Testis (tissue), 3 donors: ENCODE data around the gene FAM174C. TPM values are rescaled to one million over a fixed set of nuclear protein-coding genes. Genes with fewer than 3 reads are reported as not detected.
"Not testable (repeated sequence)": the region's sequence is repeated elsewhere in the genome, so short reads cannot be mapped to it uniquely, and the experiment has no call there.

ENCODE experiments used
- DNase-seq: peaks from one replicate; pipeline ENCODE4 v3.0.0-alpha.2; 2019
- H3K27ac ChIP-seq, 2 donors: fragments of 200-600 bp; sonication (generic); one replicate each; pipeline ENCODE4 v1.5.1; 2019
- H3K27me3 ChIP-seq: fragments of 200-600 bp; sonication (generic); one replicate; pipeline ENCODE4 v1.5.1; 2019
- H3K36me3 ChIP-seq: fragments of 200-600 bp; sonication (generic); one replicate; pipeline ENCODE4 v1.5.1; 2017; ENCODE audit warnings: low read depth; ENCODE audit errors: missing control alignments
- H3K4me1 ChIP-seq: fragments of 200-600 bp; sonication (generic); one replicate; pipeline ENCODE4 v1.5.1; 2019
- H3K4me3 ChIP-seq, 2 donors: fragments of 200-600 bp; sonication (generic); one replicate each; pipeline ENCODE4 v1.5.1; 2017 to 2019
- H3K9me3 ChIP-seq: fragments of 200-600 bp; sonication (generic); one replicate; pipeline ENCODE4 v1.5.1; 2017
- CTCF ChIP-seq, 3 experiments: fragments of 450-650 bp in 2 of 3; fragments of 200-600 bp in 1 of 3; sonication (generic) in 1 of 3; IDR thresholded peaks; one replicate each; pipeline ENCODE4 v1.5.1; 2016 to 2019; ENCODE audit warnings: antibody characterized with exemption in 3 of 3, mild to moderate bottlenecking in 2 of 3, moderate library complexity in 1 of 3
- POLR2A ChIP-seq: fragments of 450-650 bp; IDR thresholded peaks from one replicate; pipeline ENCODE4 v1.6.1; 2017; ENCODE audit warnings: antibody characterized with exemption, mild to moderate bottlenecking, moderate library complexity
- WGBS, 2 donors: methylation state at CpG; one replicate each; pipeline ENCODE4 v1.1.5; 2018; 5-methylcytosine and 5-hydroxymethylcytosine counted together
- intact Hi-C: fragments of 100-400 bp; cut with DNase I; formaldehyde crosslinking; loops from one replicate; pipeline ENCODE4 v1.15.1; 2023; ENCODE audit warnings: low total_unique reads
- polyA plus RNA-seq: library from polyadenylated mRNA; stranded (reverse); fragments of 350-450 nt; fragmentation: Illumina TruSeq; extraction: RNeasy Lipid Tissue Mini Kit (QIAGEN cat#74804); gene quantifications from one replicate; pipeline ENCODE4 v1.2.3, GENCODE V29; 2014; ENCODE audit warnings: low read depth, low replicate concordance; ENCODE audit not compliant: insufficient read depth
- total RNA-seq, 2 donors: library from RNA; depleted of rRNA; stranded (reverse); fragments of >200 nt; gene quantifications; one replicate each; pipeline ENCODE4 v1.2.3, GENCODE V29; 2016

FAM174C gene
- total and polyA plus RNA-seq, 3 donors from 2014 or later: 51.6 to 128 (median 111) TPM

GRCh38 chr19:1299801-1300200 is 24.5 kb downstream of the FAM174C start:
- Histone ChIP-seq H3K4me1 (peaks cover 4% of the 10 kb centered on the region), H3K4me3 (peak overlapping the region; percentile 24 to 31), H3K9me3 (no peaks in the 10 kb centered on the region), H3K27me3 (no peaks in the 10 kb centered on the region), H3K36me3 (no peaks in the 10 kb centered on the region), H3K27ac (no peak overlapping the region)
- intact Hi-C loops: no loop called here
- no peak for DNase-seq
- 57 to 64% methylated on average over 16 to 34 of the region's 34 CpGs for WGBS, 2 donors
- TF ChIP-seq CTCF (IDR thresholded peaks at IDR 0.05) (no peak), POLR2A (no peak)

- DNase-seq: no peak
Observed at GRCh38 chr19:1300744-1301490, 25.6 kb downstream of the FAM174C start.

GRCh38 chr19:1302533-1303239 is 27.4 kb downstream of the FAM174C start:
- Histone ChIP-seq H3K4me1 (no peaks in the 10 kb centered on the region), H3K9me3 (no peaks in the 10 kb centered on the region), H3K36me3 (no peaks in the 10 kb centered on the region), H3K27ac (no peak overlapping the region), H3K4me3 (no peak overlapping the region), H3K27me3 (no peaks in the 10 kb centered on the region)
- no peak for DNase-seq
- 41 to 69% methylated on average over 6 to 34 of the region's 36 CpGs for WGBS, 2 donors
- intact Hi-C loops: no loop called here
- no peak for TF ChIP-seq POLR2A
- TF ChIP-seq CTCF (IDR thresholded peaks at IDR 0.05): no peak

More at GRCh38 chr19:1300744-1301490, 25.6 kb downstream of the FAM174C start:
- no peaks in the 10 kb centered on the region for H3K36me3 ChIP-seq
- H3K4me1 ChIP-seq: no peaks in the 10 kb centered on the region
- peak overlapping the region in 1 of 2 donors; percentile 12 for H3K4me3 ChIP-seq
- intact Hi-C loops: no loop called here
- no peak overlapping the region for H3K27ac ChIP-seq
- no peaks in the 10 kb centered on the region for H3K9me3 ChIP-seq
- no peaks in the 10 kb centered on the region for H3K27me3 ChIP-seq
- WGBS, 2 donors: 59 to 74% methylated on average over 35 of the region's 35 CpGs
- TF ChIP-seq CTCF (IDR thresholded peaks at IDR 0.05) (no peak), POLR2A (no peak)

- no peak for DNase-seq
- Histone ChIP-seq H3K27me3 (no peaks in the 10 kb centered on the region), H3K9me3 (no peaks in the 10 kb centered on the region), H3K4me1 (no peaks in the 10 kb centered on the region), H3K4me3 (no peak overlapping the region), H3K27ac (no peak overlapping the region), H3K36me3 (no peaks in the 10 kb centered on the region)
- intact Hi-C loops: no loop called here
- WGBS, 2 donors: 96 to 97% methylated on average over 21 to 26 of the region's 28 CpGs
- TF ChIP-seq POLR2A (no peak), CTCF (IDR thresholded peaks at IDR 0.05) (no peak)
Observed at GRCh38 chr19:1304197-1304924, 29.0 kb downstream of the FAM174C start.

GRCh38 chr19:1305354-1305753 is 30.0 kb downstream of the FAM174C start:
- H3K4me1 ChIP-seq, H3K4me3 ChIP-seq, H3K36me3 ChIP-seq, H3K27me3 ChIP-seq, intact Hi-C loops, H3K9me3 ChIP-seq, H3K27ac ChIP-seq, DNase-seq: not testable (repeated sequence)
- 89 to 98% methylated on average over 9 of the region's 9 CpGs for WGBS, 2 donors
